ENCODE results near the gene MLXIP. TPM values are rescaled to one million over a fixed set of nuclear protein-coding genes. Genes with fewer than 3 reads are reported as not detected.

MLXIP gene
- total RNA-seq, 1 experiment from 2014 or later: 4.0 TPM

DNA sequence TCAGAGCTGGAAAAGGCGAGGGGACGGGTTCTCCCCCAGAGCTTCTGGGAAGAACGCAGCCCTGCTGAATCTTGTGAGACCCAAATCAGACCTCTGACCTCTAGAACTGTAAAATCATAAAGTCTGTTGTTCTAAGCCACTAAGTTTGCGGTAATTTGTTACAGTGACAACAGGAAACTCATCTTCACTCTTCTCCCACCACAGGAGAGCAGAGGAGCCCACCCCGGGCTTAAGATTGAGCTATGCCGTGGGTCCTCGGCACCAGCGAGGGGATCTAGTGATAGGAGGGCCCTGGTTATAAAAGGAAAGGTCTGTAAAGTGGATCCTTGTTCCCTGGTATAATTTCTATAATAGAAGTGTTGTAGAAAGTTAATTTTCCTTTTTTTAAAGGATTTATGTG, 7.6 kb downstream of the MLXIP start:
- peaks cover 32% of the 10 kb centered on the region for H3K36me3 ChIP-seq
- no peak for DNase-seq
- H3K4me3 ChIP-seq: no peak overlapping the region
- no peaks in the 10 kb centered on the region for H3K9me3 ChIP-seq
- no peaks in the 10 kb centered on the region for H3K27me3 ChIP-seq

- Histone ChIP-seq H3K9me3 (no peaks in the 10 kb centered on the region), H3K4me3 (no peak overlapping the region), H3K36me3 (peaks cover 30% of the 10 kb centered on the region), H3K27me3 (no peaks in the 10 kb centered on the region)
- DNase-seq: no peak
Measured at GRCh38 chr12:122086641-122087285, 8.2 kb downstream of the MLXIP start.

DNA sequence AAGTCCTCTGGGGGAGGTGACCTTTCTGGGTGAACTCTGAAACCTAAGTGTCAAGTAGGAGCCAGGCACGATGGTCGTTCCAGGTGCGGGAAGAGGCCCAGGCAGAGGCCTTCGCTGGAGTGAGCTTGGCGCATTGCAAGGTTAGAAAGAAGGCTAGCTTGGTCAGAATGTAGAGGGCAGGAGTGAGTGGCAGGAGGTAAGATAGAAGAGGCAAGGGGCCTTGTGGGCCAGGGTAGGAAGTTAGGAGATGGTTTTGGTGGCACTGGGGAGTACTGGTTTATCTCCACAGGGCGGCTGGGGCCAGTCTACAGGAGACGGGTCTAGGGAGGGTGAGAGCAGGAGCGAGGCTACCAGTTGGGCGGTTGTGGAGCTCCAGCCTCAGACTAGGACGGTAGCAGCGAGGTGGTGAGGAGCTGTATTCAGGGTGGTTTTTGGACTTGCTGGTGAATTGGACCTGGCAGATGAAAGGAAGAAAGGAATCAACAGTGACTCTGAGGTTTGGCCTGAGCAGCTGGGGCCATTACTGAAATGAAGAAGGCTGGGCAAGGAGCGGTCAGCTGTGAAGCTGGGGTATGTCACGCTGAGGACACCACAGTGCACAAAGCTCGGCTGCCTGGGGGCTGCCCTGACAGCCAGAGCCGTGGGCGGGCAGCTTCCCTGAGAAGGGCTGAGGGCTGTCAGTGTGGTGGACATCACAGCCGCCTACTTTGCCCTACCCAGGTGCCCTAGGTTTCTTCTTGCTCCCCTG, 9.0 kb downstream of the MLXIP start:
- peaks cover 27% of the 10 kb centered on the region for H3K36me3 ChIP-seq
- H3K4me3 ChIP-seq: no peak overlapping the region
- H3K9me3 ChIP-seq: no peaks in the 10 kb centered on the region
- no peak for DNase-seq
- no peaks in the 10 kb centered on the region for H3K27me3 ChIP-seq

DNA sequence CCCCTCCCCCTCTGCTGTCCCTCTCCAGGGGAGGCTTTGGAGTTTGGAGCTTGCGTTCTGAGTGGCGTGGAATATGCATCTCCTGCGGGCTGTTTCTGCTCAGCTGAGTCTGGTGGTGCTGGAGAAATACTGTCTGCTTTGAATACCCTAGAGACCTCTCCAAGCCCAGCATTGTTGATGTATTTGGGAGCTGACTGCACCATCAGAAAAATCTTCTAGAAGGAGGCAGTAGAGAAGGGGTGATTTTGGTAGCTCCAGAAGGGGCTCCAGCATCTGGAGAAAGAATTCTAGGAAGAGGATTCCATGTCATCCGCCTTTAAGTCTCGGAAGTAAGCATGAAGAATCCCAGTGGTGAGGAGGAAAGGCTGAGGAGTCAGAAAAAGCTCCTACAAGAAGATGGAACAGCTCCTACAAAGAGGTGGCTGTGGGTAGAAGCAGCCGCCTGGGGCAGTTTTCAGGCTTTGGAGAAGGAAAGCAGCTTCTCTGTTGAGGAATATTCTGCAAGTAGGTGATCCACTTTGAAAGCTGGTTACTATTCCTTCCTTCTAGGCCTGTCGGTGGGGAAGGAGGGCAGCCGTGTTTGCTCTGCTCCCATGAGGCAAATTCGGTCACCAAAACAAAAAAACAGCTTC, 9.7 kb downstream of the MLXIP start:
- Histone ChIP-seq H3K27me3 (no peaks in the 10 kb centered on the region), H3K9me3 (no peaks in the 10 kb centered on the region), H3K36me3 (peaks cover 27% of the 10 kb centered on the region), H3K4me3 (no peak overlapping the region)
- no peak for DNase-seq

DNA sequence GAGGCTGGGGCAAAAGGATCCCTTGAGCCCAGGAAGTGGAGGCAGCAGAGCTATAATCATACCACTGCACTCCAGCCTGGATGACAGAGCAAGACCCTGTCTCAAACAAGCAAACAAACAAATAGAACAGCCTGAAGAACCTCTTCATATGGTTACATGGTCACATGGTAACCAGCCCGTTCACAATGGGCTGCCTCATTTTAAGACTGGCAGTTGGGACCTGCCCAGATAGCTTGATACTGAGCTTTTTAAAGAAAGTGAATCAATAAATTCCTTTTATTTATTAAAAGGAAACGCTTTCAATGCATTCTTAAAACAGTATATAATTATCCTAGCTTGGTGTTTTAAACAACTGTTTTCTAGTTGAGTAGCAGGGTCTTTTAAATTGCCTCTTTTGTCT, 10.5 kb downstream of the MLXIP start:
- no peaks in the 10 kb centered on the region for H3K27me3 ChIP-seq
- no peaks in the 10 kb centered on the region for H3K9me3 ChIP-seq
- no peak for DNase-seq
- H3K36me3 ChIP-seq: peaks cover 21% of the 10 kb centered on the region
- no peak overlapping the region for H3K4me3 ChIP-seq

- DNase-seq: no peak
- H3K4me3 ChIP-seq: no peak overlapping the region
- H3K27me3 ChIP-seq: no peaks in the 10 kb centered on the region
- H3K9me3 ChIP-seq: no peaks in the 10 kb centered on the region
- peaks cover 12% of the 10 kb centered on the region for H3K36me3 ChIP-seq
Measured at GRCh38 chr12:122090759-122091515, 12.4 kb downstream of the MLXIP start.

DNA sequence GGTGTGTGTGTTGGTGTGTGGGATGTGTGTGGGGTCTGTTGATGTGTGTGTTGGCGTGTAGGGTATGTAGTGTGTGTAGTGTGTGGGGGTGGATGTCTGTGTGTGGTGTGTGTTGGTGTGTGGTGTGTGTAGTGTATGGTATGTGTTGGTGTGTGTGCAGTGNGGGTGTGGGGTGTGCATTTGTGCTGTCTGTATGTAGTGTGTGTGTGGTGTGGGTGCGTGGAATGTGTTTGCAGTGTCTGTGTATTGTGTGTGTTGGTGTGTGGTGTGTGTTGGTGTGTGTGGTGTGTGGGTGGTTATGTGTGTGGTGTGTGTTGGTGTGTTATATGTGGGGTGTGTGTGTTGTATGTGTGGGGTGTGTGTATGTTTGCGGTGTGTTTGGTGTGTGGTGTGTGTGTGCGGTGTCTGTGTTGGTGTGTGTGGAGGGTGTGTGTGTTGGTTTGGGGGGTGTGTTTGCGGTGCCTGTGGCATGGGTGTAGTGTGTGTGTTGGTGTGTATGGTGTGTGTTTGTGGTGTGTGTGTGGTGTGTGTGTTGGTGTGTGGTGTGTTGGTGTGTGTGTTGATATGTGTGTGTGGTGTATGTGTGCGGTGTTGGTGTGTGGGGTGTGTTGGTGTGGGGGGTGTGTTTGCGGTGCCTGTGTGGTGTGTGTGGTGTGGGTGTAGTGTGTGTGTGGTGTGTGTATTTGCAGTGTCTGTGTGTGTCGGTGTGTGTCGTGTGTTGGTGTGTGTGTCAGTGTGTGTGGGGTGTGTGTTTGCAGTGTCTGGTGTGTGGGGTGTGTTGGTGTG, 14.7 kb downstream of the MLXIP start:
- Histone ChIP-seq H3K27me3 (no peaks in the 10 kb centered on the region), H3K36me3 (peaks cover 3% of the 10 kb centered on the region; the same call in 1 of the 2 replicates), H3K4me3 (no peak overlapping the region), H3K9me3 (no peaks in the 10 kb centered on the region)
- no peak for DNase-seq

GRCh38 chr12:122094137-122094734, 15.7 kb downstream of the MLXIP start:
- H3K27me3 ChIP-seq: no peaks in the 10 kb centered on the region
- no peaks in the 10 kb centered on the region; the same call in 1 of the 2 replicates for H3K36me3 ChIP-seq
- H3K9me3 ChIP-seq: no peaks in the 10 kb centered on the region
- no peak overlapping the region for H3K4me3 ChIP-seq
- DNase-seq: no peak

GRCh38 chr12:122094735-122095631, 16.4 kb downstream of the MLXIP start:
- no peaks in the 10 kb centered on the region for H3K9me3 ChIP-seq
- DNase-seq: peak; percentile 30
- no peaks in the 10 kb centered on the region for H3K27me3 ChIP-seq
- H3K4me3 ChIP-seq: no peak overlapping the region
- no peaks in the 10 kb centered on the region; the same call in 1 of the 2 replicates for H3K36me3 ChIP-seq

DNA sequence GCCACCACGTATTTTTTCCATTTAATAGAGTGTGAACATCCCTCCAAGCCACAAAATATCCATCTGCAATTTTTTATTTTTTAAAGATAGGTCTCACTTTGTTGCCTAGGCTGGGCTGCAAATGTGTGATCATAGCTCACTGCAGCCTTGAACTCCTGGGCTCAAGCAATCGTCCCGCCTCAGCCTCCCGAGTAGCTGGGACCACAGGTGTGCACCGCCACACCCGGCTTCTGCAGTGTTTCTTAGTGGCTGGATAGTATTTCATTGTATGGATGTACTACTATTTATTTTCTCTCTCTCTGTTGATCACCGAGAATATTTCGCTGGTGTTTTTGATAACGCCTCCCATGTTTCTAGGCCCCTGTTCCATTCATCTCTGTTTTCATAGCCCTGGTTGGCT, 17.5 kb downstream of the MLXIP start:
- DNase-seq: no peak
- H3K27me3 ChIP-seq: no peaks in the 10 kb centered on the region
- no peak overlapping the region for H3K4me3 ChIP-seq
- H3K36me3 ChIP-seq: no peaks in the 10 kb centered on the region
- H3K9me3 ChIP-seq: no peaks in the 10 kb centered on the region

DNA sequence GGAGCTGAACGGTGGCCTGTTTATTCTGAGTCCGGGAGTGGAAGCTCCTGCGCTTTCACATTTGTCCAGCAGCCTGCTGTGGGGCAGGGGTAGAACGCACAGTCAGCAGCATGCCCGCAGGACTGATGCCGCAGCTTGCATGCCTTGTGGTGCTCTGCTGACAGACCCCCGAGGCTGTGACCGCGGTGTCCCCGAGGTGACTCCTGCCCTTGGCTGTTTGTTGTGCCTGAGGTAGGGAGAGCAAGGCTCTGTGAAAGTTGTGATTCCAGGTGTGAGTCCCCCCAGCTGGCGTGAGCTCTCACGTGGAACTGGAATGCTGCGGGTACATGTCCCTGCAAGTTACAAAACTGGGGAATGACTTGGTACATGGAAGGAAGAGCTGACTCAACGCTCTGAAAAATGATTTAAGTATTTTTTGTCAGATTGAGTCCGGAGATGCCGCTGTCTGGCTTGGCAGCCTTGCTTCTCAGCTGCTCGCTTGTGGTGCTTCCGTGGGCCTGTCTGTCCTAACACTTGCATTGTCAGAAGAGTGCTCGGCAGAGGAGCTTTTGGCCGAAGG, 18.1 kb downstream of the MLXIP start:
- H3K36me3 ChIP-seq: no peaks in the 10 kb centered on the region; the same call in 1 of the 2 replicates
- no peaks in the 10 kb centered on the region for H3K27me3 ChIP-seq
- no peaks in the 10 kb centered on the region for H3K9me3 ChIP-seq
- H3K4me3 ChIP-seq: no peak overlapping the region
- no peak for DNase-seq

- peaks cover 2% of the 10 kb centered on the region; the same call in 1 of the 2 replicates for H3K36me3 ChIP-seq
Measured at GRCh38 chr12:122097584-122097926, 19.0 kb downstream of the MLXIP start.

DNA sequence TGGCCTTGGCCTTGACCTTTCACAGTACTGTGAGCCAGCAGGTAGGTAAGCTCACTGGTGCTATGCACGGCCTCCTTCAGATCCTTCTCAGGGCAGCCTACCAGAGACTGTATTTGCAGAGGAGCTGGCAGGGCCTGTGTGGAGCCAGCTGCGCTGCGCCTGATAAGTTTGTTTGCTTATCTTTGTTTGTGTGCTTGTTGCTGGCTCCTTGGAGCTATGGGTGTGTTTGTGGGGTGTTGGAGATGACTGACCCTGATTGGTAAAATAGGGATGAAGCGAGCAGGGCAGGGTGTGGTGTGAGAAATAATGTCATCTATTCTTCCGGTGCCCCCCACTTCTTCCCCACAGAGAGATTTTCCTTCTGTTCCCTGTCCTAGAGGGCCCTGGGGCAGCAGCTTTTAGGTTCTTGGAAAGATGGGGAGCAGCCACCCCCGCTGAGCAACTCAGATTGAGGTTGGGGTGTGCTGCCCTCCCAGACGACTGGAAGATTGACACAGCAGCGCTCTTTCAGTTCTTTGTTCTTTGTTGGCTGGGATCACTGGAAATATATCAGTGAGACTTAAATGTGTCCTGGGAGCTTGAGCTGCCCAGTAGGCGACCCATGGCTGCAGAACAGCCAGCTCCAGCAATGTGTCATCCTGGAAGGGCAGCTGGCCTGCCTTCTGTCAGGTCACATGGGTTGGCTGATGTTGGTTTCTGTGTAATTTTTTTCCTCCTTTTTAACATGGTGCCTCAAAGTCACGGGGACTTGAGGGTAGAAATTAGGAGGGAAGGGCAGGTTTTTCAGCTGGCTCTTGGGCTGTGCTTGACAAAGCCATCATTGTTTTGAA, 19.6 kb downstream of the MLXIP start:
- no peak overlapping the region for H3K4me3 ChIP-seq

More at GRCh38 chr12:122097584-122097926, 19.0 kb downstream of the MLXIP start:
- no peaks in the 10 kb centered on the region for H3K9me3 ChIP-seq
- no peak for DNase-seq
- no peak overlapping the region for H3K4me3 ChIP-seq
- no peaks in the 10 kb centered on the region for H3K27me3 ChIP-seq

DNA sequence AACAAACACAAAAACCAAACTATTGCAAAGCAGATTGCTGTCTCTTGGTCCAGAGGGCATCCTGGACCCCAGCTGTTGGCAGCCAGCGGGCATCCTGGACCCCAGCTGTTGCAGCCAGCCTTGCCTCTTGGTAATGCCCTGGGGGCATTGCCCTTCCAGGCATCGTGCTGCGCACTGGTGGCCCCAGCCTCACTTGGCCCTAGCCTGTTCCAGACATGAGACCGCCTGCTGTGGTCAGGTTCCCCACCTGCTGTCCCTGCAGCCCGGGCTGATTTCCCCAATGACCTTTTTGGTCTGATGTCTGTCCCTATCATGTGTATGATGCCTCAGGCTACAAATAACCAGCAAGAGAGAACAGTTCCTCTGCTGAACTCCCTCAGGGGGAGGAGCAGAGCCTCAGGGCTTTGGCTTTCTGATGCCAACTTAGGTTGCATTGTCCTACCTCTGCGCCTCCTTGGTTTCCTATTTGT, 20.8 kb downstream of the MLXIP start:
- Histone ChIP-seq H3K4me3 (no peak overlapping the region), H3K27me3 (no peaks in the 10 kb centered on the region), H3K36me3 (peaks cover 4% of the 10 kb centered on the region; the same call in 1 of the 2 replicates), H3K9me3 (no peaks in the 10 kb centered on the region)
- DNase-seq: no peak

More for the DNA sequence above, 19.6 kb downstream of the MLXIP start:
- Histone ChIP-seq H3K27me3 (no peaks in the 10 kb centered on the region), H3K36me3 (peaks cover 4% of the 10 kb centered on the region; the same call in 1 of the 2 replicates), H3K9me3 (no peaks in the 10 kb centered on the region)
- DNase-seq: peak; percentile 70
